Peyer's patch (tissue), 4 donors: Measurements from ENCODE around the gene ISOC2. TPM values are rescaled to one million over a fixed set of nuclear protein-coding genes. Genes with fewer than 3 reads are reported as not detected.

ENCODE experiments used
- DNase-seq, 3 donors: peaks; one replicate each; pipeline ENCODE4 v3.0.0-alpha.2; 2017 to 2019
- H3K27ac ChIP-seq, 4 donors: fragments of 200-600 bp; sonication (generic); one replicate each; pipeline ENCODE4 v1.5.1; 2016 to 2019
- H3K27me3 ChIP-seq, 2 donors: fragments of 200-600 bp; sonication (generic); one replicate each; pipeline ENCODE4 v1.5.1; 2019
- H3K36me3 ChIP-seq, 3 donors: fragments of 200-600 bp; sonication (generic); one replicate each; pipeline ENCODE4 v1.5.1; 2016 to 2019
- H3K4me1 ChIP-seq, 4 donors: fragments of 200-600 bp; sonication (generic); one replicate each; pipeline ENCODE4 v1.5.1; 2016 to 2019
- H3K4me3 ChIP-seq, 4 donors: fragments of 200-600 bp; sonication (generic); 1 replicate in 3 of 4; 2 replicates in 1 of 4; pipeline ENCODE4 v1.5.1; 2016 to 2019; ENCODE audit warnings: mild to moderate bottlenecking in 1 of 4
- H3K9me3 ChIP-seq, 4 donors: fragments of 200-600 bp; sonication (generic); one replicate each; pipeline ENCODE4 v1.5.1; 2016 to 2019; ENCODE audit warnings: mild to moderate bottlenecking in 1 of 4
- CTCF ChIP-seq, 6 experiments: fragments of 450-650 bp in 4 of 6; fragments of 200-600 bp in 2 of 6; sonication (generic) in 1 of 6; IDR thresholded peaks; one replicate each; pipeline ENCODE4 v1.5.1; 2017 to 2019; ENCODE audit warnings: antibody characterized with exemption in 6 of 6, mild to moderate bottlenecking in 3 of 6, moderate library complexity in 1 of 6
- POLR2A ChIP-seq, 2 donors: fragments of 450-650 bp; IDR thresholded peaks; one replicate each; pipeline ENCODE4 v1.5.1; 2017; ENCODE audit warnings: antibody characterized with exemption in 2 of 2, mild to moderate bottlenecking in 2 of 2, moderate library complexity in 2 of 2
- total RNA-seq, 4 donors: library from RNA; depleted of rRNA; stranded (reverse); fragments of >200 nt; gene quantifications; one replicate each; pipeline ENCODE4 v1.1.0, GENCODE V29; 2016

The ISOC2 gene
- total RNA-seq, 4 donors from 2014 or later, result 28.1 to 102 (median 60.0) TPM

GRCh38 chr19:55454787-55455243 lies 6.6 kb downstream of the ISOC2 start:
- TF ChIP-seq POLR2A (IDR thresholded peaks at IDR 0.05) (no peak), CTCF (IDR thresholded peaks at IDR 0.05) (peak in 4 of 6 experiments; percentile 42 to 53 (median 50))
- Histone ChIP-seq H3K27ac (no peak overlapping the region), H3K9me3 (no peaks in the 10 kb centered on the region), H3K4me3 (no peak overlapping the region), H3K4me1 (peaks cover 0 to 31% (median 9%) of the 10 kb centered on the region in 4 donors), H3K36me3 (peaks cover 0 to 17% (median 0%) of the 10 kb centered on the region in 3 donors), H3K27me3 (peaks cover 0 to 21% of the 10 kb centered on the region in 2 donors)
- DNase-seq, result no peak

GRCh38 chr19:55453511-55454260 lies 7.8 kb downstream of the ISOC2 start:
- TF ChIP-seq POLR2A (IDR thresholded peaks at IDR 0.05), result no peak
- no peak for TF ChIP-seq CTCF (IDR thresholded peaks at IDR 0.05)
- peaks cover 0 to 24% (median 9%) of the 10 kb centered on the region in 4 donors for H3K4me1 ChIP-seq
- no peak for DNase-seq

GRCh38 chr19:55452749-55453346 lies 8.6 kb downstream of the ISOC2 start:
- peak overlapping the region in 2 of 4 donors; percentile 2 to 22 for H3K4me3 ChIP-seq
- peak in 2 of 3 donors; percentile 56 to 67 for DNase-seq

More at GRCh38 chr19:55453511-55454260, 7.8 kb downstream of the ISOC2 start:
- no peak overlapping the region for H3K4me3 ChIP-seq
- no peak overlapping the region for H3K27ac ChIP-seq
- no peaks in the 10 kb centered on the region for H3K9me3 ChIP-seq
- peaks cover 0 to 17% (median 0%) of the 10 kb centered on the region in 3 donors for H3K36me3 ChIP-seq
- H3K27me3 ChIP-seq, result peaks cover 0 to 26% of the 10 kb centered on the region in 2 donors

GRCh38 chr19:55451965-55452748 lies 9.3 kb downstream of the ISOC2 start:
- Histone ChIP-seq H3K36me3 (peaks cover 0 to 17% (median 0%) of the 10 kb centered on the region in 3 donors), H3K4me3 (peak overlapping the region in 2 of 4 donors; percentile 2 to 41), H3K4me1 (peaks cover 0 to 24% (median 9%) of the 10 kb centered on the region in 4 donors)

More at GRCh38 chr19:55452749-55453346, 8.6 kb downstream of the ISOC2 start:
- TF ChIP-seq POLR2A (IDR thresholded peaks at IDR 0.05), result no peak
- no peak for TF ChIP-seq CTCF (IDR thresholded peaks at IDR 0.05)
- Histone ChIP-seq H3K27ac (no peak overlapping the region), H3K9me3 (no peaks in the 10 kb centered on the region), H3K4me1 (peaks cover 0 to 24% (median 9%) of the 10 kb centered on the region in 4 donors), H3K36me3 (peaks cover 0 to 17% (median 0%) of the 10 kb centered on the region in 3 donors), H3K27me3 (peaks cover 0 to 26% of the 10 kb centered on the region in 2 donors)

More at GRCh38 chr19:55451965-55452748, 9.3 kb downstream of the ISOC2 start:
- Histone ChIP-seq H3K27ac (no peak overlapping the region), H3K9me3 (no peaks in the 10 kb centered on the region), H3K27me3 (peaks cover 0 to 26% of the 10 kb centered on the region in 2 donors)
- no peak for DNase-seq
- no peak for TF ChIP-seq CTCF (IDR thresholded peaks at IDR 0.05)
- no peak for TF ChIP-seq POLR2A (IDR thresholded peaks at IDR 0.05)
